ENCODE data around the gene LIPC.

- TF ChIP-seq YY1 (IDR thresholded peaks at IDR 0.05; ENCODE audit: low read depth) (no peak), EP300 (IDR thresholded peaks at IDR 0.05; ENCODE audit: borderline replicate concordance) (no peak)
Measured at GRCh38 chr15:58501636-58502188, 69.9 kb downstream of the LIPC start.
